Epithelial cell of proximal tubule (primary cell): ENCODE measurements around the gene ERICH6. TPM values are rescaled to one million over a fixed set of nuclear protein-coding genes. Genes with fewer than 3 reads are reported as not detected.

Experiments used
- DNase-seq: peaks from one replicate; pipeline ENCODE4 v3.0.0-alpha.2; 2011; ENCODE audit warnings: low read depth
- H3K4me3 ChIP-seq: 2 replicates; pipeline ENCODE4 v1.5.1; 2011; ENCODE audit warnings: low read depth, mild to moderate bottlenecking, low read length
- total RNA-seq: library from RNA; depleted of rRNA; stranded (reverse); fragments of >200 nt; gene quantifications from 2 replicates; pipeline ENCODE4 v1.2.3, GENCODE V29; 2015
- TF ChIP-seq, protein P1 (sequence below): conservative IDR thresholded peaks from 2 replicates; pipeline ENCODE4 v1.5.1; 2012; ENCODE audit warnings: low read depth, mild to moderate bottlenecking, low read length

Gene ERICH6
- total RNA-seq, 1 donor from 2014 or later = not detected

- TF ChIP-seq, protein P1, sequence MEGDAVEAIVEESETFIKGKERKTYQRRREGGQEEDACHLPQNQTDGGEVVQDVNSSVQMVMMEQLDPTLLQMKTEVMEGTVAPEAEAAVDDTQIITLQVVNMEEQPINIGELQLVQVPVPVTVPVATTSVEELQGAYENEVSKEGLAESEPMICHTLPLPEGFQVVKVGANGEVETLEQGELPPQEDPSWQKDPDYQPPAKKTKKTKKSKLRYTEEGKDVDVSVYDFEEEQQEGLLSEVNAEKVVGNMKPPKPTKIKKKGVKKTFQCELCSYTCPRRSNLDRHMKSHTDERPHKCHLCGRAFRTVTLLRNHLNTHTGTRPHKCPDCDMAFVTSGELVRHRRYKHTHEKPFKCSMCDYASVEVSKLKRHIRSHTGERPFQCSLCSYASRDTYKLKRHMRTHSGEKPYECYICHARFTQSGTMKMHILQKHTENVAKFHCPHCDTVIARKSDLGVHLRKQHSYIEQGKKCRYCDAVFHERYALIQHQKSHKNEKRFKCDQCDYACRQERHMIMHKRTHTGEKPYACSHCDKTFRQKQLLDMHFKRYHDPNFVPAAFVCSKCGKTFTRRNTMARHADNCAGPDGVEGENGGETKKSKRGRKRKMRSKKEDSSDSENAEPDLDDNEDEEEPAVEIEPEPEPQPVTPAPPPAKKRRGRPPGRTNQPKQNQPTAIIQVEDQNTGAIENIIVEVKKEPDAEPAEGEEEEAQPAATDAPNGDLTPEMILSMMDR = no peak
- no peak overlapping the region for H3K4me3 ChIP-seq
- DNase-seq = no peak
Measured at GRCh38 chr3:150745832-150746231, 42.1 kb upstream of the ERICH6 start.

DNA sequence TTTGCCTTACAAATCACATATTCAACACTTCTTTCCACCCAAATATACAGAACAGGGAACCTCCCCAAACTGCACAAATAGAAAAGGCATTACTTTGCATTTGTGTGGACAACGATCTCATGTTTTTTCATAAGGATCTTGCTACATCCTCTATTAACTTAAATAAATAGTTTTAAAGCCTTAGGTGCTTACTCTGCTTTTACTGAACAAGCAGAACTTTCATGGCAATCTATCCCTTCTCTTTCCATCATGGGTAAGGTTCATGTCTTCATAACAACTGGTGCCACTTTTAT lies 41.1 kb upstream of the ERICH6 start:
- TF ChIP-seq, protein P1 = no peak
- DNase-seq = no peak
- no peak overlapping the region for H3K4me3 ChIP-seq

DNA sequence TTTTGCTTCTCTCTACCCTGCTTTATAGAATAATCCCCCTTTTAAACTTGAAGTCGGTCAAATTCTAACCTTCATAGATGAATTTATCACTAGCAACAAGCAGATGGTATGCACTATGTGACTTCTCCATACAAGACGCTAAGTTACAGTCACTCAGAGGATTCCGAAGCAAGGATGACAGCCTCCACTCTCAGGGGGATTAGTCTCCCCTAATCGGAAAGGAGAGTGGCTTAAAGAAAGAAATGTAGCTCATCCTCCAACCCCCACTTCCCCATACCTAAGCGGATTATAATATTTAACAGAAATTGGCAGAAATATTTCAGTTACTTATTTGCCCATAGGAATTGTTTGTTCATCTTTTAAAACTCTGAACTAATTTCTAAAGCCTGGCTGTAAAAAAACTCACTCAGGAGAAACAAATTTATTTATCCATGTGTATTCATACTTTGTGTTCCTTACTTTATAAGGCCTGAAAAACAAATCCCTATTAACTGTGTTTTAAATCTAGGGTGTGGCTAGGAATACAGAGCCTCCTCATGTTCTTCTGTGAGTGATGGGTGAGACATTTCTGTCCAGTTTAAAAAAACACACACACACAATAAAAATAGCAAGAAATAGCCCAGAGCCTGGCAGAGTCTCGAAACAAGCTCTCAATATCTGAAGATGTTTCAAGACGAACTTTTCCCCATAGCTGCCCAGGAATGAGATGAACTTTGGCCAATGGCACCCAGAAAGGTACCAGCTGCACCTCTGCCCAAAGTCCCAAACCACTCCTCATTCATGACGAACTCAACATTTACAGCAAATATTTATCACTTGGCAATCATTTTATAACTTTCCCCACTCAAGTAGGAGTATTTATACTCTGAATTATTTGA lies 40.6 kb upstream of the ERICH6 start:
- DNase-seq = no peak
- H3K4me3 ChIP-seq = no peak overlapping the region
- TF ChIP-seq, protein P1 = no peak

GRCh38 chr3:150743508-150743907 lies 39.8 kb upstream of the ERICH6 start:
- DNase-seq = no peak
- TF ChIP-seq, protein P1 = no peak
- H3K4me3 ChIP-seq = no peak overlapping the region

DNA sequence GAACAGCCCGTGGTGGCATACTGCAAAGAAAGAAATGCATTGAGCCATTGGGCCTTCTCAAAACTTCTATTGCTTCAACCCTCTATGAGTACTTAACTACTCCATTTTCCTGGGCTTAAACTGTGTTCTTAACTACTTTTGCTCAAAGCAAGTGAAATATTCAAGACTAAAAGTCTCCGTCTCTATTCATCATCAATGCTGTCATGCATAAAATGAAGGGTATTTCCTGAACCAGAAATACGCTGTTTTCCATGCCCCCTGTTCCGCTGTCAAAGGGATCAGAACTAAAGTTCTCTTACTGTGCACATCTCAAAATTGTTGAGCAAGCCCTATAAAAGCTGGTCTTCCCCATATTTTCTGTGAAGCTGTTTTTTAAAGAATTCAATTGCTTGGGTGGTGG lies 39.0 kb upstream of the ERICH6 start:
- TF ChIP-seq, protein P1 = no peak
- DNase-seq = no peak
- no peak overlapping the region for H3K4me3 ChIP-seq

DNA sequence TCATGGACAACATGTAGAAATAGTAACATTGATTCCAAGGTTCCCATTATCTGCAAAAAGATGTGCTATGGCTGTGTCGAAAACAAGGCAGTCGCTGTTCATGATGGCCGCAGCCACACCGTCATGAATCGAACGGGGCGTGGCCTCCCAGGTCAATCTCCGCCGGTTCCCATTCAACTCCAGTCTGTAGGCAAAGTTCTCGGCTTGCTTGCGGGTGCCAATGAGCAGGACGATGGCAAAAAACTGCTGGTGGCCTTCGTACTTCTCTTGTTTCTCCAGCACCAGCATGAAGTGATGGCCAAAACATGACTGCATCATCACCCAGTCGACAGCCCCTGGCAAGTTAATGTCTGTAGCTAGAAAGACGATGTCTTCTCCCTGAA lies 38.4 kb upstream of the ERICH6 start:
- no peak overlapping the region for H3K4me3 ChIP-seq
- TF ChIP-seq, protein P1 = no peak
- no peak for DNase-seq
